K562 (cell line): Measurements from ENCODE around the gene NIN. TPM values are rescaled to one million over a fixed set of nuclear protein-coding genes. Genes with fewer than 3 reads are reported as not detected.
"Not testable (repeated sequence)": the region's sequence is repeated elsewhere in the genome, so short reads cannot be mapped to it uniquely, and the experiment has no call there.

Experiments used
- ATAC-seq: fragments of 200-7000 bp; cut with Tn5 transposase; 3 replicates; pipeline ENCODE4 v1.9.1; 2020; ENCODE audit warnings: moderate library complexity
- BruUV-seq: library from RNA; stranded (reverse); fragments of 400-500 nt; replicated peaks from 2 replicates; lab custom pipeline; 2021; lab: Mats Ljungman, UMichigan
- CTCF ChIA-PET: fragments of 300-600 bp; formaldehyde crosslinking; extraction: SDS; loops from one replicate; lab custom pipeline; 2021; ENCODE audit warnings: low intra/inter-chr PET ratio; lab: Yijun Ruan, JAX
- POLR2A ChIA-PET: fragments of 300-600, 350-650 bp; sonication (Branson Sonifier 250); formaldehyde crosslinking; extraction: SDS; loops from one replicate; lab custom pipeline; 2021; ENCODE audit warnings: antibody characterized with exemption, inconsistent platforms; lab: Yijun Ruan, JAX
- DNase-seq, 4 experiments: peaks; one replicate each; pipeline versions ENCODE4 v3.0.0 to v3.0.0-alpha.2; 2011 to 2018; ENCODE audit warnings: low spot score in 3 of 4, mixed read lengths in 3 of 4; ENCODE audit errors: extremely low read depth in 1 of 4
- FAIRE-seq: peaks from 2 replicates; lab custom pipeline; 2011; peaks lifted over from hg19 to GRCh38; lab: Jason Lieb, UNC
- H2AFZ ChIP-seq: 2 replicates; pipeline ENCODE4 v1.6.0; 2011; ENCODE audit warnings: low read depth, low read length, control low read depth, inconsistent platforms
- H3K27ac ChIP-seq: fragments of 200-600 bp; 3 replicates; pipeline ENCODE4 v1.8.0; 2011; ENCODE audit warnings: low read depth, mild to moderate bottlenecking, control low read depth, inconsistent platforms, low read length, moderate library complexity, mixed read lengths; ENCODE audit errors: extremely low read depth
- H3K27me3 ChIP-seq, 2 experiments: fragments of 300-600 bp in 1 of 2; 2 replicates in 1 of 2; 3 replicates in 1 of 2; pipeline versions ENCODE4 v1.6.0 to v1.8.0; 2011; ENCODE audit warnings: inconsistent platforms in 2 of 2, low read length in 2 of 2, mild to moderate bottlenecking in 1 of 2, mixed read lengths in 1 of 2, moderate library complexity in 1 of 2; ENCODE audit not compliant: control insufficient read depth in 2 of 2, insufficient read depth in 2 of 2
- H3K36me3 ChIP-seq: fragments of 300-600 bp; 3 replicates; pipeline ENCODE4 v1.8.0; 2011; ENCODE audit warnings: mild to moderate bottlenecking, low read length, inconsistent platforms; ENCODE audit not compliant: control insufficient read depth, insufficient read depth
- H3K4me1 ChIP-seq, 2 experiments: fragments of 200-600 bp in 1 of 2; replicated peaks in 1 of 2; 2 replicates in 1 of 2; 3 replicates in 1 of 2; pipeline versions ENCODE4 v1.5.1 to v1.8.0; 2011; ENCODE audit warnings: inconsistent platforms in 2 of 2, low read length in 2 of 2, mild to moderate bottlenecking in 1 of 2, mixed read lengths in 1 of 2, moderate library complexity in 1 of 2; ENCODE audit not compliant: control insufficient read depth in 2 of 2, insufficient read depth in 2 of 2
- H3K4me2 ChIP-seq: 2 replicates; pipeline ENCODE4 v1.6.1; 2011; ENCODE audit warnings: low read length, control low read depth, inconsistent platforms, mixed read lengths; ENCODE audit not compliant: insufficient read depth
- H3K4me3 ChIP-seq: fragments of 200-600 bp; sonication (generic), shearing (Covaris generic); 2 replicates; pipeline ENCODE4 v1.5.1; 2016; ENCODE audit warnings: control low read depth, inconsistent platforms
- H3K79me2 ChIP-seq: fragments of 200-600 bp; 3 replicates; pipeline ENCODE4 v1.8.0; 2011; ENCODE audit warnings: low read length, inconsistent platforms; ENCODE audit not compliant: control insufficient read depth, insufficient read depth
- H3K9ac ChIP-seq, 2 experiments: 2 replicates each; pipeline versions ENCODE4 v1.6.0 to v1.6.1; 2011; ENCODE audit warnings: low read depth in 2 of 2, low read length in 2 of 2, control low read depth in 1 of 2, inconsistent platforms in 1 of 2, mild to moderate bottlenecking in 1 of 2, mixed read lengths in 1 of 2; ENCODE audit not compliant: insufficient read depth in 1 of 2
- H3K9me1 ChIP-seq: one replicate; pipeline ENCODE4 v1.6.0; 2011; ENCODE audit warnings: inconsistent platforms, mild to moderate bottlenecking, low read length, moderate library complexity; ENCODE audit not compliant: control insufficient read depth, insufficient read depth
- H3K9me3 ChIP-seq: replicated peaks from 2 replicates; pipeline ENCODE4 v1.5.1; 2011; ENCODE audit warnings: low read depth, low read length, inconsistent platforms; ENCODE audit not compliant: control insufficient read depth, insufficient read depth
- H4K20me1 ChIP-seq: replicated peaks from 2 replicates; pipeline ENCODE4 v1.6.1; 2011; ENCODE audit warnings: low read length, inconsistent platforms, mixed read lengths; ENCODE audit not compliant: control insufficient read depth, insufficient read depth
- CREB5 ChIP-seq: fragments of 250-450 bp; sonication (Bioruptor Pico); IDR thresholded peaks from 2 replicates; pipeline ENCODE4 v1.5.0; 2020; ENCODE audit warnings: mild to moderate bottlenecking
- RFX5 ChIP-seq: IDR thresholded peaks from 2 replicates; pipeline ENCODE4 v1.6.1; 2011; ENCODE audit warnings: low read depth, mild to moderate bottlenecking, improper control_type of control experiment, low read length
- SREBF2 ChIP-seq: sonication (generic); formaldehyde crosslinking; IDR thresholded peaks from 2 replicates; pipeline ENCODE4 v1.4.0; 2020; ENCODE audit warnings: mild to moderate bottlenecking, missing genetic modification reagents
- WGBS: fragments of 100-300 bp; shearing (Covaris generic); methylation state at CpG from one replicate; pipeline ENCODE4 v1.1.6; 2016; ENCODE audit warnings: low coverage, mixed read lengths; ENCODE audit not compliant: insufficient coverage; ENCODE audit errors: missing lambda C conversion rate; 5-methylcytosine and 5-hydroxymethylcytosine counted together
- in situ Hi-C: fragments of 300-500 bp; cut with MboI; formaldehyde crosslinking; loops from 4 replicates; pipeline ENCODE4 v1.15.0; 2018; ENCODE audit warnings: inconsistent platforms, mixed read lengths
- intact Hi-C: fragments of 100-400 bp; cut with micrococcal nuclease; formaldehyde crosslinking; loops from 2 replicates; pipeline ENCODE4 v1.14.2; 2022
- polyA plus RNA-seq, 8 experiments: library from polyadenylated mRNA; depleted of rRNA in 4 of 8; stranded (reverse) in 5 of 8; unstranded in 3 of 8; fragments of >200 nt; fragmentation: Nextera tagmentation in 2 of 8; fragmentation: Illumina TruSeq in 1 of 8; extraction: Ambion mirVana in 2 of 8; extraction: Trizol in 1 of 8; gene quantifications; 2 replicates each; pipeline versions ENCODE4 v1.2.1 to v1.2.3, GENCODE V29; 2011 to 2014; ENCODE audit warnings: inconsistent platforms in 1 of 8, missing spikeins in 1 of 8
- total RNA-seq, 7 experiments: library from RNA; depleted of rRNA in 6 of 7; stranded (reverse); fragments of >200 nt in 6 of 7; fragmentation: Illumina TruSeq in 2 of 7; extraction: Trizol in 2 of 7; gene quantifications; 2 replicates each; pipeline versions ENCODE4 v1.2.1 to v1.2.3, GENCODE V29; 2011 to 2021; ENCODE audit warnings: low replicate concordance in 1 of 7

Gene NIN
- total and polyA plus RNA-seq, 9 of the 15 experiments (the other 6 are each of a cell fraction or from before 2014, with no cell fraction given): 0.84 to 8.4 (median 5.0) TPM

DNA sequence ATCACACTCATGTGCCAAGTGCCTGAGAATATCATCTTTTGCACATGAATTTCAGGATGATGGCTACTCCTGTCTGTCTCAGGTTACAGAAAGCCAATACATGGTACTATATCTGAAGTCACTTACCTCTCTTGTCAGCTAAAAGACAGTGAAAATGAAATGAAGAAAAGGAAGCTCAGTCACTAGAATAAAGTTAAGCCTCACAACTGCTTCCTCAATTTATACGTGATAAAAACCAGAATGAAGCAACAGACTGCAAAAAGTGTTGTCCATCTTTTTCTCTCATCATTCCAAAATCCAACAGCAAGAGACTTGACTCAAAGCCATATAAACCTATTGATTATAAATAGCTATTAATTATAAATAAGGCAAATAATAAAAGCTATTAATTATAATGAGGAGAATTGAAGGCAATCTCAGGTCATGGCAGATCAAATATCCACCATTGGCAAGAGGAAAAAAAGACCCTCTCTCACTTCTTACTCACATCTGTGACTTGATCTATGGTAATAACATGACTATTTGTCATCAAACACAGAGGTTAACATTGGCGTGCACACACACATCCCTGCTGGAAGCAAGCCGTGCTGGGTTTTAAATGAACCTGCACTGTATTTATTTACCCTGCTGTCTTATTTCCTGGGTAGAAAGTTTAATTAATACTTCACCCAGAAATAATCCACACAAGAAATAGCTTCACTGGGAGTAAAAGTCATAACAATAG, 10.0 kb downstream of the NIN start:
- Histone ChIP-seq H4K20me1 (no peaks in the 10 kb centered on the region), H3K27ac (no peak overlapping the region), H3K9me3 (no peaks in the 10 kb centered on the region), H3K36me3 (no peaks in the 10 kb centered on the region), H3K4me3 (no peak overlapping the region), H3K9me1 (no peaks in the 10 kb centered on the region), H3K4me1 (no peaks in the 10 kb centered on the region; a peak in 3 of 5 replicates), H2AFZ (no peak overlapping the region), H3K27me3 (peaks cover 0 to 8% of the 10 kb centered on the region in 2 experiments; a peak in 1 of 5 replicates), H3K9ac (no peak overlapping the region), H3K4me2 (no peak overlapping the region), H3K79me2 (no peaks in the 10 kb centered on the region)
- DNase-seq (no peak), ATAC-seq (no peak), FAIRE-seq (no peak)
- ChIA-PET POLR2A (no interaction called here), CTCF (no interaction called here)
- in situ Hi-C loops (no loop called here), intact Hi-C loops (no loop called here)
- 69% methylated on average over 3 of the region's 3 CpGs for WGBS
- BruUV-seq: no TSS peak
- TF ChIP-seq RFX5: no peak
- no peak for TF ChIP-seq SREBF2
- no peak for TF ChIP-seq CREB5 (CRISPR knock-in tag)

DNA sequence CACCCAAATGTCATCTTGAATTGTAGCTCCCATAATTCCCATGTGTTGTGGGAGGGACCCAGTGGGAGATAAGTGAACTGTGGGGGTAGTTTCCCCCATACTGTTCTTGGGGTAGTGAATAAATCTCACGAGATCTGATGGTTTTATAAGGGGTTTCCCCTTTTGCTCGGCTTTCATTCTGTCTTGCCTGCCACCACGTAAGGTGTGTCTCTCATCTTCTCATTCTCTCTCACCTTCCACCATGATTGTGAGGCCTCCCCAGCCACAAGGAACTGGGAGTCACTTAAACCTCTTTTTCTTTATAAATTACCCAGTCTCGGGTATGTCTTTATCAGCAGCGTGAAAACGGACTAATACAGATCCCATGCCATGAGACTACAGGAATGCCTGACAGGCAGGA, 11.7 kb downstream of the NIN start:
- 17% methylated on average over 3 of the region's 6 CpGs for WGBS
- in situ Hi-C loops, H2AFZ ChIP-seq, H3K79me2 ChIP-seq, H3K9me3 ChIP-seq, intact Hi-C loops, H3K4me3 ChIP-seq, POLR2A ChIA-PET, H4K20me1 ChIP-seq, DNase-seq, BruUV-seq, H3K4me2 ChIP-seq, H3K9me1 ChIP-seq, H3K4me1 ChIP-seq, ATAC-seq, H3K27me3 ChIP-seq, H3K36me3 ChIP-seq, H3K9ac ChIP-seq, CTCF ChIA-PET, H3K27ac ChIP-seq, FAIRE-seq: not testable (repeated sequence)
